Dermis microvascular lymphatic vessel endothelial cell (primary cell): ENCODE measurements around the gene CCDC18. TPM values are rescaled to one million over a fixed set of nuclear protein-coding genes. Genes with fewer than 3 reads are reported as not detected.
"Not testable (repeated sequence)": the region's sequence is repeated elsewhere in the genome, so short reads cannot be mapped to it uniquely, and the experiment has no call there.

ENCODE experiments used
- DNase-seq, 2 donors: peaks; one replicate each; pipeline versions ENCODE4 v3.0.0 to v3.0.0-alpha.2; 2010; ENCODE audit warnings: low read depth in 2 of 2
- total RNA-seq: library from RNA; depleted of rRNA; stranded (reverse); fragments of >200 nt; gene quantifications from 2 replicates; pipeline ENCODE4 v1.2.1, GENCODE V29; 2014

Gene CCDC18
- total RNA-seq, 1 donor from 2014 or later, result 5.9 TPM

DNA sequence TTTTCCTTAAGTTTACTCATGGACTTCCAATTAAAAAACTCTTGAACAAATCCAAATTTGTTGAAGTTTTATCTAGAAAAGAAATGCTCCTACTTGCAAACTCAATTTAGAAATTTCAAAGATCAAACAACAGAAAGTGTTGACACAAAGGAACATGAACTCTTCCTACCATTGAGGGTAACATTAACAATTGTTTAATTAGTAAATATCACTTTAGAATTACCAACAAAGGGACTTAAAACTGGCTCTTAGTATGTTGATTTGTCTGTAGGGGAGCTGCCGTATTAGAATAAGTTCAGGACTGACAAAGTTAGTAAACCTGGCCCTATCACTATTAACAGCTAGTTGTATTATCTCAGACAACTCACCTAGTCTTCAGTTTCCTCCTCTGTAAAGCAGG, 57.9 kb downstream of the CCDC18 start:
- DNase-seq, result no peak

- no peak for DNase-seq
Measured at GRCh38 chr1:93239863-93240262, 59.3 kb downstream of the CCDC18 start.

- DNase-seq, result not testable (repeated sequence)
Measured at GRCh38 chr1:93243233-93243632, 62.7 kb downstream of the CCDC18 start.

- DNase-seq, result peak in 1 of 2 donors; percentile 32
Measured at GRCh38 chr1:93244298-93245069, 64.0 kb downstream of the CCDC18 start.

DNA sequence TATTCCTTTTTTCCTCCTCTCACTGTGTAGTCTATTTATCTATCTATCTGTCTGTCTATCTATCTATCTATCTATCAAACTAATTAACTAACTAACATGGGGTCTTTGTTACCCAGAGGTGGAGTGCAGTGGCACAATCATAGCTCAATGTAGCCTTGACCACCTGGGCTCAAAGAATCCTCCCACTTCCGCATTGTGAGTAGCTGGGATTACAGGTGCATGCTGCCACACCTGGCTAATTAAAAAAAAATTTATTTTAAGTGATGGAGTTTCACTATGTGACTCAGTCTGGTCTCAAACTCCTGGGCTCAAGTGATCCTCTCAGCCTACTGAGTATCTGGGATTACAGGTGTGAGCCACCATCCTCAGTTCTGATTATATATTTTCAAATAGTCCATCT, 71.4 kb downstream of the CCDC18 start:
- no peak for DNase-seq

DNA sequence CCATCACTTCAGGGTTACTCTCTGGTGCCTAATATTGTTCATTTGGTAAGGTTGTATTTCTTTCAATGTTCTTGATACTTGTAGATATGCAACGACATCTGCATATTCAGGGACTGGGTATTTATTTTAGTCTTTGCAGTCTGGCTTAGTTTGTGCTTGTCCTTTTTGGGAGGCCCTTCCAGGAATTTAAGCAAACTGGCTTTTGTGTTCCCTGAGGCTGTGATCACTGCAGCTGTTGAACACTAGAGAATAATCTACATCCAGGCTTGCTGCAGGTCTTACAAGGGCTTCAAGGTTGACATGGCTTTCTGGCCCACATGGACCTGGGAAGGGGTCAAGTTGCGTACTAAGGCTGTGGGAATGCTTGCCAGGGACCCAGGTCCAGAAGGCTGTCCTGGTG, 72.1 kb downstream of the CCDC18 start:
- DNase-seq, result no peak

DNA sequence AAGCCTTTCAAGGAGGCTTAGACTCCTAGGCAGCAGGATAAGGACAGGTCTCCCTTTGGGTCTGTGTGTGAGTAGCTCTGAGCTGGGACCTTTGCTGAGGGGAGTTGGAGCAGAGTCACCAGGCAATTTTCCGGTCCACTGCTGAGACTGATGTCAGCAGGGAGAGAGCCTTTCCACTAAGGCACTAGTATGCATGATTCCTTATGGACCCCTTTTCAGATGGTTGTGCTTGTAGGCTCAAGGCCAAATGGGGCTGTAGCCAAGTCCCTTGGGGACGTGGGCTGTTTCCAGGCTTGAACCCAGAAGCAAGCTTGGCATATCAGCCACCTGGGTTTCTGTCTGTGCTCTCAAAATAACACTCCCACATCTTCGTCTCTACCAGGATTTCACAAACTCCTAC, 73.0 kb downstream of the CCDC18 start:
- no peak for DNase-seq

- no peak for DNase-seq
Measured at GRCh38 chr1:93255222-93256079, 74.9 kb downstream of the CCDC18 start.

DNA sequence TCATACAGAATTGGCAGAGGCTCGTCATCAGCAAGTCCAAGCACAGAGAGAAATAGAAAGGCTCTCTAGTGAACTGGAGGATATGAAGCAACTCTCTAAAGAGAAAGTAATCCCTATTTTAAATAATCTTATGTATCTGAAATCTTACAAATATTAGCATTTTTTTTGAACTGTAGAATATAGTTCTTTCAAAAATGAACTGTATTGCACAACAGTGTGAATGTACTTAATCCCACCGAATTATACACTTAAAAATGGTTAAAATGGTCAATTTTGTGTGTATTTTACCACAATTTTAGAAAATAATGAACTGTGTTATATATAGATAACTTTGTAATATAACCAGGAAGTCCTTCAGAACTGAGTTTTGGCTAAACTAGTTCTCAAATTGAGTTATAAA, 75.9 kb downstream of the CCDC18 start:
- DNase-seq, result no peak

DNA sequence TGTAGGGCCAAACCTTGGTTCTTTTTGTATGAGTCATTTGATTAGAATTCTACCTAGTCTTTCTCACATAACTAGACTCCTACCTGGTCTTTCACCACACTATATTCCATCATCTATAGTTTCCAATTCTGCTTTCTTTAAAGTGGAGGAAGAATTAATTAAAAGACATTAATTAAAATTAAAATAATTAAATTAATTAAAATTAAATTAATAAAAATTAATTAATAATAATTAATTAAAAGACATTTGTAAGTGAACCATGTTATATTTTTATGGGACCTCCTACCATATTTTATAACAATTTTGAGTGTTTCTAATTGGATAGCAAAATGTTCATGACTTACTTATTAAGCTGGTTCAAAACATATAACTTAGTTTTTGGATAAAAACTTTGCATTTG, 77.4 kb downstream of the CCDC18 start:
- no peak for DNase-seq

- DNase-seq, result not testable (repeated sequence)
Measured at GRCh38 chr1:93260726-93261125, 80.2 kb downstream of the CCDC18 start.

- DNase-seq, result no peak
Measured at GRCh38 chr1:93262645-93263044, 82.1 kb downstream of the CCDC18 start.

- not testable (repeated sequence) for DNase-seq
Measured at GRCh38 chr1:93268888-93269287, 88.4 kb downstream of the CCDC18 start.

DNA sequence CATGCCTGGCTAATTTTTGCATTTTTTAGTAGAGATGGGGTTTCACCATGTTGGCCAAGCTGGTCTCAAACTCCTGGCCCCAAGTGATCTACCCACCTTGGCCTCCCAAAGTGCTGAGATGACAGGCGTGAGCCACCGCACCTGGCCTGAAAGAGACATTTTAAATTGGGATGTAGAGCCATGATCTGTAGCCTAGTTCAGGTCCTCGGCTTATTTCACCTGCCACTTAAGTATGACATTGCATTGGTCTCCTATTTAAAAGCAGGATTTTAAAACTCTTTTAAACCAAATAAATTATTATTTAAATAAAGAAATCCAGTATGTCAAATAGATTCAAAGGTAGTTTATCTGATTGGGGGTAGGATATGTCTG, 94.7 kb downstream of the CCDC18 start:
- not testable (repeated sequence) for DNase-seq

DNA sequence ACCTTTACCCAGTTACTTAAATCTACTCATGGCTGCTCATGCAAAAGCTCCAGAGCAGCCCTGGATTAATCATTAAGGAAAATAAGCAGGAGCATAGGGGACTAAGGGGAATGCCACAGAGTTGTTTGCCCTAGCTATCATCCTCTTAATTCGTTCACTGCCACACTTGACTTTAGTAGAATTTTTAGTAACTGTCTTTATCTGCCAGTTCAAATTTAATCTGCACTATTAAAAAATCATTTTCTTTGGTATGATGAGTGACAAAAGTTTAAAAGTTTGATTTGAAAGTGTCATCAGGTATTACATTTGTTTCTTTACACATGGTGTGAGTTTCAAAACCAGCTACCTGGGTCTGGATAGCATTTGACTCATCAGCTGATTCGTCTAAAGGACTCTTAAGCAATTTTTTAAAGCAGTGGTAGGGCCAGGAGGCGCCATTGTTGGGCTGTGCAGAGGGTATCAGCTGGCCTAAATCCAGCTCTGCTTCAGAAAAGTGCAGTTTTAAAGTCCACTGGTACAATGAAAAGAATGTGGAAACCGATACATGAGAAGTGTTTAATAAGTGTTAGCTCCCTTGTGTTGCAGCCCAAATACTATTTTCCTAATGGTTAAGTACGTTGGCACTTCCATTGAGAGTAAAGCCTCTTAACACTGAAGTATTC, 95.2 kb downstream of the CCDC18 start:
- no peak for DNase-seq

- DNase-seq, result not testable (repeated sequence)
Measured at GRCh38 chr1:93277530-93277929, 97.0 kb downstream of the CCDC18 start.

DNA sequence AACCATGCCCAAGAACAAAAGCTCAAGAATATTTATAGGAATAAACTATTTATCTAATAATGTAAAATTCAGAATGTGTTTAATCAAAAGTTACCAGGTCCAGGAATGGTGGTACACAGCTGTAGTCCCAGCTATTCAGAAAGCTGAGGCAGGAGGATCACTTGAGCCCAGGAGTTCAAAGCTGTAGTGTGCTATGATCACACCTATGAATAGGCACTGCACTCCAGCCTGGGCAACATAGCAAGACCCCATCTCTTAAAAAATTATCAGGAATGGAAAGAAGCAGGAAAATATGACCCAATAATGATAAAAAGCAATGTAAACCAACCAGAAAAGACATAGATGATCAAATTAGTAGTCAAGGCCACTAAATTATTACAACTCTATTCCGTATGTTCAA, 103.0 kb downstream of the CCDC18 start:
- DNase-seq, result no peak

DNA sequence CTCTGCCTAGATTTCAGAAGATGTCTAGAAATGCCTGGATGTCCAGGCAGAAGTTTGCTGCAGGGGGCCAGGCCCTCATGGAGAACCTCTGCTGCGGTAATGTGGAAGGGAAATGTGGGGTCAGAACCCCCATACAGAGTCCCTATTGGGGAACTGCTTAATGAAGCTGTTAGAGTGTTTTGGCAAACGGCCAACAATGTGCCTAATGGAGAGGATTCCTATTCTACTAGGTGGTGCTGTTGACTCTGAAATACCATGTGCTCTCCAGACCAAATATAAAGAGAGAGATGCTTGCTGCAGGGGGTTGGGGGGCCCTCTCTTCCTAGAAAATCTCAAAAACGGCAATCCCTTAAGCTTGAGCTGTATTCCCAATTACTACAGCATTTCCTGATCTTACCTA, 108.0 kb downstream of the CCDC18 start:
- peak in 1 of 2 donors; percentile 10 for DNase-seq

DNA sequence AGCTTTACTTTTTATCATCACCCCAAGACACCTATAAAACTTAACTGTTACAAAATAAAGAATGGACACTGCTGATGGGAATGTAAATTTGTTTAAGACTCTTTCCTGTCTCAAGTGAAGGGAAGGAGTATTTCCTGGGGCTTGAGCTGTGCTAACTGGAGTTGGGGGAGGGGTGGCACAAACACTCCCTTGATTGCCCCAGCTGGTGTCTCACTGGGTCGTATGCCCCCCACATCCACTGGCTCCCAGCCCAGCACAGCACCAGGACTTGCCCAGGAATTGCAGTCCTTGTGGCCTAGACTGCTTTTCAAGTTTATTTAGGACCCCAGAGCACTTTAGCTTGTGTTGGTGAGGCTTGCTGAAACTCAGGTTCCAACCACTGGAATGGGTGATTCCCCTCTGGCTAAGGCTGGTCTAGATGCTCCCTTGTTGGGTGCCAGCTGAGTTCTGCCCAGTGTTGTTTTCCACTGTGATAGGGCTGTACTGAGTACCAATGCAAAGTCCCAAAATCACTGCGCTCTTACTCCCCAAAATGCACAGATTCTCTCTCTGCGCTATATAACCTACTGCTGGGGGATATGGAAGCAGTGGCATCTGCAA, 116.1 kb downstream of the CCDC18 start:
- DNase-seq, result no peak

DNA sequence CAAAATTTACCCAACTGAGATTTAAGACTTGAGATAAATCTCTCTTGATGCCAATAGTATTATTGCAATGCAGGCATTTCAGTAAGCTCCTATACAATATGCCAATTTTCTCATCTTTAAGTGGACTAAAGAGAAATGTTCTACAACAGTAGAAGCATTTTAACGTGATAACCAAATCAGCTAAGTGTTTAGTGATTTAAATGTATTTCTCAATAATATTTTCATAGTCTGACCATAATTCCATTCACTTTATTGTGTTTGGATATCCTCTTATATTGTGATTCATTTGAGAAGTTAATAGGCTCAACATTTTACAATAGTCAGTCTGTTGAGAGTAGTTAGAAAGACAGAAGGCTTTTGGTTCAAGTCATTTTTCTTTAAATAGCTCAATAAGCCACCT, 120.6 kb downstream of the CCDC18 start:
- no peak for DNase-seq

GRCh38 chr1:93302078-93302477, 121.6 kb downstream of the CCDC18 start:
- no peak for DNase-seq

- DNase-seq, result peak; percentile 54 to 72
Measured at GRCh38 chr1:93304716-93305138, 124.2 kb downstream of the CCDC18 start.
